Measurements from ENCODE around the gene MYRIP.

The MYRIP gene

DNA sequence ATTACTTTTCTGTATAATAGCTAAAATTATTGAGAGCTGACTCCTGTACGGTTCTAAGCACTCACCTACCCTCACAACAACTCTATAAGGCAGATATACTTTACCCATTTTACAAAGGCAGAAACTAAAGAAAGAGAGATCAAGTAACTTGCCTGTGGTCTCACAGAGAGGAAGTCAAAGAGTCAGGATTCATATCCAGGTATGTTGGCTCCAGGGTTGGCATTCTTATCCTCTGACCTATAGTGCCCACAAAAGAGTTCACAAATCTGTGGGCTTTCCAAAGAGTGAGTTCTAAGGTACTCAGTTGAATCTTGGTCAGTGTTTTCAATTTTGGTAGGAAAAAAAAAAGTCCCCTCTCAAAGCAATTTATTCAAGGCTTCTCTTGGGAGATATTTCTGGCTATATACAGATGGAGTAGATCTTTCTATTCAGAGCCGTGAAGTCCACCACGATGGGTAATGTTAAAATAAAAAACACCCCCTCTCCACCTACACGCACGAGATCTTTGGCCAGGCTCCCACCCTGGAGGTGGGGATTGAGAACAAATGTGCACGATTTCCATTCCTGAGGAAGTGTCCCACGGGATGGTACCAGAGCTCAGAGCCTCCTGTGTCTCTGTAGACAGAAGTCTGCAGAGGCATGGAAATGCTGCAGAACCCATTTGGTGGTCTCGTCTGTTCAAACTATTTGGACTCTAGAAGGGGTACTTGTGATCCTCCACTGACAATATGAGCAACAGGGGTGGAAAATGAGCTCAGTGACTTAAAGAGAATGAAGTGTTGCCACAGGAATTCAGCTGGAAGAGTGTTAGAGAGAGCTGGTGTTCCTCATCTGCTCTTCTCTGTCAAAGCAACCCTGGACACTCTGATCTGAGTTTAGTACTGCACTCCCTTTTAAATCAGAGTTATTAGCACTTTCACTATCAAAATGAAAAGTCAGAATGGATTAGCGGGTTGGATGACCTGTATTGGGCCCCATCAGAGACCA is 288.0 kb downstream of the MYRIP start:
- Histone ChIP-seq H3K27me3 (replicated peaks; ENCODE audit: control insufficient read depth, insufficient read depth, low read length) (peaks cover 3% of the 10 kb centered on the region), H3K4me3 (replicated peaks; ENCODE audit: low read depth, low read length) (no peak overlapping the region), H3K36me3 (ENCODE audit: control insufficient read depth, insufficient read depth, low read length) (no peaks in the 10 kb centered on the region)
- TF ChIP-seq, protein P1, sequence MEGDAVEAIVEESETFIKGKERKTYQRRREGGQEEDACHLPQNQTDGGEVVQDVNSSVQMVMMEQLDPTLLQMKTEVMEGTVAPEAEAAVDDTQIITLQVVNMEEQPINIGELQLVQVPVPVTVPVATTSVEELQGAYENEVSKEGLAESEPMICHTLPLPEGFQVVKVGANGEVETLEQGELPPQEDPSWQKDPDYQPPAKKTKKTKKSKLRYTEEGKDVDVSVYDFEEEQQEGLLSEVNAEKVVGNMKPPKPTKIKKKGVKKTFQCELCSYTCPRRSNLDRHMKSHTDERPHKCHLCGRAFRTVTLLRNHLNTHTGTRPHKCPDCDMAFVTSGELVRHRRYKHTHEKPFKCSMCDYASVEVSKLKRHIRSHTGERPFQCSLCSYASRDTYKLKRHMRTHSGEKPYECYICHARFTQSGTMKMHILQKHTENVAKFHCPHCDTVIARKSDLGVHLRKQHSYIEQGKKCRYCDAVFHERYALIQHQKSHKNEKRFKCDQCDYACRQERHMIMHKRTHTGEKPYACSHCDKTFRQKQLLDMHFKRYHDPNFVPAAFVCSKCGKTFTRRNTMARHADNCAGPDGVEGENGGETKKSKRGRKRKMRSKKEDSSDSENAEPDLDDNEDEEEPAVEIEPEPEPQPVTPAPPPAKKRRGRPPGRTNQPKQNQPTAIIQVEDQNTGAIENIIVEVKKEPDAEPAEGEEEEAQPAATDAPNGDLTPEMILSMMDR (IDR thresholded peaks at IDR 0.05; ENCODE audit: insufficient read depth, low read length, poor library complexity, severe bottlenecking) = no peak
- DNase-seq (ENCODE audit: extremely low read depth, insufficient read length) = no peak

DNA sequence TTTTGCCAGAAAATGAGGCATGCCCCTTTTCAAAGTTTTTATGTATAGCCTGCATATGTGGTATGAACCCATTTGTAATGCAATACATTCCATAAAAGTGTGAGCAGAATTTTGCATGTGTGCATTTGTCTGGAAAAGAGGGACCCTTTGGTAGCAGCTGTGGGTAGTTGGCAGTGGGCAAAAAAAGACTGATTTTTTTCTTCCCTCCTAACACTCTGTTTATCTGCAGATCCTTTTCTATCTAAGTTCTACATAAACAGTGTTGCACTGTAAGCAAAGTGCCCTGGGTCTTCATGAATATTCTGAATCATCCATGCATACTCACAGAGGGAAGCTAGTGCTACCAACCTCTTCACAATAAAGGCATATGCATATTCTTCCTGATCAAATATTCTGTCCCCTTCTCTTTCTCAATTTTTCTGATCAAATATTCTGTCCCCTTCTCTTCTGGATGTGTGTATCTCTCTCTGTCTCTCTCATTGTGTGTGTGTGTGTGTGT is 288.9 kb downstream of the MYRIP start:
- no peaks in the 10 kb centered on the region for H3K36me3 ChIP-seq (ENCODE audit: control insufficient read depth, insufficient read depth, low read length)
- peaks cover 3% of the 10 kb centered on the region for H3K27me3 ChIP-seq (replicated peaks; ENCODE audit: control insufficient read depth, insufficient read depth, low read length)
- no peak for DNase-seq (ENCODE audit: extremely low read depth, insufficient read length)
- TF ChIP-seq, protein P1 (IDR thresholded peaks at IDR 0.05; ENCODE audit: insufficient read depth, low read length, poor library complexity, severe bottlenecking) = no peak
- no peak overlapping the region for H3K4me3 ChIP-seq (replicated peaks; ENCODE audit: low read depth, low read length)

DNA sequence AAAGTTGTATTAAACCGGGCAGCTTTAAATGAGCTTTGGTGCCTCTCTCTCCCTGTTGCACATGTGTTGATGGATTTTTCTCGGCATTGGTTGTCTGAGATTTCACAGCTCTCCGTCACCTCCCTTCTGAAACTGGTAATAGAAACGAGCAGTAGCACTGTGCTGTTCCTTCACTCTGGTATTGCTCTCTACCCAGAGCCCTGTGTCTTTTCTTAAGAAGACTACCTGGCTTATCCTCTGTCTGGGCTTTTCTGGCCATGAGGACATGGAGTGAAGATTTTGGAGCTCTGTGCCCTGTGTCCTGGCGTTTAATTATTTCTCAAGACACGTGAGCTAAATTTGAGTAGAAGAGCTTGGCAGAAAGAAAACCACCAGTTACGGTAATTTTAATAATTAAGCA is 290.5 kb downstream of the MYRIP start:
- TF ChIP-seq, protein P1 (IDR thresholded peaks at IDR 0.05; ENCODE audit: insufficient read depth, low read length, poor library complexity, severe bottlenecking) = no peak
- peaks cover 1% of the 10 kb centered on the region for H3K27me3 ChIP-seq (replicated peaks; ENCODE audit: control insufficient read depth, insufficient read depth, low read length)
- H3K36me3 ChIP-seq (ENCODE audit: control insufficient read depth, insufficient read depth, low read length) = no peaks in the 10 kb centered on the region
- DNase-seq (ENCODE audit: extremely low read depth, insufficient read length) = no peak
- H3K4me3 ChIP-seq (replicated peaks; ENCODE audit: low read depth, low read length) = no peak overlapping the region

DNA sequence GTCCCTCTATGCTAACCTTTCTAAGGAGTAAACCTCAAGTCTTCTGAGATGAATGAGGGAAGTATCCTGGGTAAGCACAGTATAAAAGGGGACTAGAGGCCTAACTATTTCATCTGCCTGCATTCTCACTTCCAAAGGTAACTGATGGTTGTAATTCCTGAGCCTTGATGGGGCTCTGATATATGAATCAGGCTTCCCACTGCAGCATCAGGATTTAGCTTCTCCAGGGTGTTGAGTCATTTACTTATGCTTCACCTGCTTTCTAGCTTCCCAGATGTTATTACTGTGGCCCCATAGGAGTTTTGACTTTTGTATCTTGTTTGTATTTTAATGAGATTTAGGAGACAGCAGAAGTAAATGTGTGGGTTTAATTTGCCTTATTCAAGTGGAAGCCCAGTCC is 292.8 kb downstream of the MYRIP start:
- TF ChIP-seq, protein P1 (IDR thresholded peaks at IDR 0.05; ENCODE audit: insufficient read depth, low read length, poor library complexity, severe bottlenecking) = no peak
- peaks cover 1% of the 10 kb centered on the region for H3K27me3 ChIP-seq (replicated peaks; ENCODE audit: control insufficient read depth, insufficient read depth, low read length)
- no peaks in the 10 kb centered on the region for H3K36me3 ChIP-seq (ENCODE audit: control insufficient read depth, insufficient read depth, low read length)
- H3K4me3 ChIP-seq (replicated peaks; ENCODE audit: low read depth, low read length) = no peak overlapping the region
- no peak for DNase-seq (ENCODE audit: extremely low read depth, insufficient read length)

GRCh38 chr3:40103829-40104228 is 294.4 kb downstream of the MYRIP start:
- H3K27me3 ChIP-seq (replicated peaks; ENCODE audit: control insufficient read depth, insufficient read depth, low read length) = peaks cover 1% of the 10 kb centered on the region
- DNase-seq (ENCODE audit: extremely low read depth, insufficient read length) = no peak
- H3K4me3 ChIP-seq (replicated peaks; ENCODE audit: low read depth, low read length) = no peak overlapping the region
- no peaks in the 10 kb centered on the region for H3K36me3 ChIP-seq (ENCODE audit: control insufficient read depth, insufficient read depth, low read length)
- TF ChIP-seq, protein P1 (IDR thresholded peaks at IDR 0.05; ENCODE audit: insufficient read depth, low read length, poor library complexity, severe bottlenecking) = no peak

Data from GM06990 (cell line).